DOHH2 (cell line): ENCODE results near the gene INTS2.
"Not testable (repeated sequence)": the region's sequence is repeated elsewhere in the genome, so short reads cannot be mapped to it uniquely, and the experiment has no call there.

Experiments used
- EZH2phosphoT487 ChIP-seq: fragments of 200-600 bp; sonication (generic); IDR thresholded peaks from 2 replicates; pipeline ENCODE4 v1.6.1; 2017; ENCODE audit warnings: borderline replicate concordance, mild to moderate bottlenecking, antibody characterized with exemption, low read length, moderate library complexity, mixed read lengths
- TF ChIP-seq, protein P1 (sequence below): fragments of 200-600 bp; sonication (generic); IDR thresholded peaks from one replicate; pipeline ENCODE4 v1.5.1; 2014; ENCODE audit warnings: antibody characterized with exemption, mild to moderate bottlenecking, low read depth, low read length; ENCODE audit not compliant: poor library complexity, severe bottlenecking

DNA sequence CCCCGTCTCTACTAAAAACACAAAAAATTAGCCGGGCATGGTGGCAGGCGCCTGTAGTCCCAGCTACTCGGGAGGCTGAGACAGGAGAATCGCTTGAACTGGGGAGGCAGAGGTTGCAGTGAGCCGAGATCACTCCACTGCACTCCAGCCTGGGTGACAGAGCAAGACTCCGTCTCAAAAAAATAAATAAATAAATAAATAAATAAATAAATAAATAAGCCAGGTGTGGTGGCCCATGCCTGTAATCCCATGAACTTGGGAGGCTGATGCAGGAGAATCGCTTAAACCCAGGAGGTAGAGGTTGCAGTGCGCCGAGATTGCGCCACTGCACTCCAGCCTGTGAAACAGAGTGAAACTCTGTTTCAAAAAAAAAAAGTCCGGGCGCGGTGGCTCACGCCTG lies 12.6 kb downstream of the INTS2 start:
- TF ChIP-seq, protein P1, sequence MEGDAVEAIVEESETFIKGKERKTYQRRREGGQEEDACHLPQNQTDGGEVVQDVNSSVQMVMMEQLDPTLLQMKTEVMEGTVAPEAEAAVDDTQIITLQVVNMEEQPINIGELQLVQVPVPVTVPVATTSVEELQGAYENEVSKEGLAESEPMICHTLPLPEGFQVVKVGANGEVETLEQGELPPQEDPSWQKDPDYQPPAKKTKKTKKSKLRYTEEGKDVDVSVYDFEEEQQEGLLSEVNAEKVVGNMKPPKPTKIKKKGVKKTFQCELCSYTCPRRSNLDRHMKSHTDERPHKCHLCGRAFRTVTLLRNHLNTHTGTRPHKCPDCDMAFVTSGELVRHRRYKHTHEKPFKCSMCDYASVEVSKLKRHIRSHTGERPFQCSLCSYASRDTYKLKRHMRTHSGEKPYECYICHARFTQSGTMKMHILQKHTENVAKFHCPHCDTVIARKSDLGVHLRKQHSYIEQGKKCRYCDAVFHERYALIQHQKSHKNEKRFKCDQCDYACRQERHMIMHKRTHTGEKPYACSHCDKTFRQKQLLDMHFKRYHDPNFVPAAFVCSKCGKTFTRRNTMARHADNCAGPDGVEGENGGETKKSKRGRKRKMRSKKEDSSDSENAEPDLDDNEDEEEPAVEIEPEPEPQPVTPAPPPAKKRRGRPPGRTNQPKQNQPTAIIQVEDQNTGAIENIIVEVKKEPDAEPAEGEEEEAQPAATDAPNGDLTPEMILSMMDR, result not testable (repeated sequence)
- not testable (repeated sequence) for TF ChIP-seq EZH2phosphoT487
